ENCODE data around the gene GMIP.

Gene GMIP

DNA sequence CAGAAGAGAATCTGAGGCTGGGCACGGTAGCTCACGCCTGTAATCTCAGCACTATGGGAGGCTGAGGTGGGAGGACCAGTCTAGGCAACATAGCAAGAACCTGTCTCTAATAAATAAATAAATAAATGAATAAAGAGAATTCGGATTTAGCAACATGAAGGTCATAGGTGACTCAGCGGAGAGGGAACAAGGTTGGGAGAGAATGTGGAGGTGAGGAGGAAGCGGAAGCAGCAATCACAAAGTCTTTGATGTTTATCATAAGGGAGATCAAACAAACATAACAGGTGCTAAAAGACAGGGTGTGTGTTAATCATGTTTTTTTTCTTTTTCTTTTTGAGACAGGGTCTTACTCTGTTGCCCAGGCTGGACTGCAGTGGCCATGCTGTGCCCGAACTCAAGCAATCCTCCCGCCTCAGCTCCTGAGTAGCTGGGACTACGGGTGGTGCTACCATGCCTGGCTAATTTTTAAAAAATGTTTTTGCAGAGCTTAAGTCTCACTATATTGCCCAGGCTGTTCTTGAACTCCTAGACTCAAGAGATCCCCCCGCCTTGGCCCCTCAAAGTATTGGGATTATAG, 41.2 kb downstream of the GMIP start:
- DNase-seq = no peak

DNA sequence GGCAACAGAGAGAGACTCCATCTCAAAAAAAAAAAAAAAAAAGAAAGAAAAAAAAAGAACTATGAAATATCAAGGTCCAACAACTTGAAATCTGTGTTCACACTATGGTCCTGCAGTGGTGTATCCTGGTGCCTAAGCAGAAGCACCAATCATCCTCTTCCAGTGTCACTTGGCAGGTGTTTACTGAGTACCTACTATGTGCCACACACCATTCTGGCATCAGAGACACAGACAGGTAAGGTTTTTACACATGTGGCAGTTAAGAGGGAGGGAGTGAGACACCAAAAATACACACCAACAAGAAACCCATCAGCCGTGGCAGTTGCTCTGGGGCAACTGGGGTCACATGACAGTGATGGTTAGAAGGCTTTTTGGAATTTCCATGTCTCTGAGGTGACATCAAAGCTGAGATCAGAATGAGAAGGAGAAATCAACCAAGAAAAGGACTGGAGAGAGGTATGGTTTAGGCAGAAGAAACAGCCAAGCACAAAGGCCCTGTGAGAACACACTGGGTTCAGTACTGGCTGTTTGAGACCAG, 42.6 kb downstream of the GMIP start:
- no peak for DNase-seq

DNA sequence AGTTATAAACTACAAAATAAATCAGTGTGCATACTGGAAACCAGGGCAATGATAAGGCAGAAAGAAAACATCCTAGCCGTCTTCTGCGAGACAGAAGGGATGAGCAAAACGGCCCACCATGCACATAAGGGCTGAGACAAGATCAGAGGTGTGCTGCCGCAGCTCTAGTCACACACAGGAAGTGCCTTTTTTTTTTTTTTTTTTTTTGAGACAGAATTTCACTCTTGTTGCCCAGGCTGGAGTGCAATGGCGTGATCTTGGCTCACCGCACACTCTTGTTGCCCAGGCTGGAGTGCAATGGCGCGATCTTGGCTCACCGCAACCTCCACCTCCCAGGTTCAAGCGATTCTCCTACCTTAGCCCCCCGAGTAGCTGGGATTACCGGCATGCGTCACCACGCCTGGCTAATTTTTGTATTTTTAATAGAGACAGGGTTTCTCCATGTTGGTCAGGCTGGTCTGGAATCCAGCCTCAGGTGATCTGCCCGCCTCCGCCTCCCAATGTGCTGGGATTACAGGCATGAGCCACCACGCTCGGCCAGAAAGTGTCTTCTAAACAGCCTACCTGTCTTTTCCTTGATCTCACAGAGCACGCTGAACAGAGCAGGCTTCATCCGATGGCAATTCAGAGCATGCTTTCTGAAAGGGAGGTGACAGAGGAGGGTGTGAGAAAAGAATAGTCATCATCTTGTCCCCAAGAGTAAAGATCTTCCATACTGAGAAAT, 44.6 kb downstream of the GMIP start:
- peak; percentile 86 for DNase-seq

DNA sequence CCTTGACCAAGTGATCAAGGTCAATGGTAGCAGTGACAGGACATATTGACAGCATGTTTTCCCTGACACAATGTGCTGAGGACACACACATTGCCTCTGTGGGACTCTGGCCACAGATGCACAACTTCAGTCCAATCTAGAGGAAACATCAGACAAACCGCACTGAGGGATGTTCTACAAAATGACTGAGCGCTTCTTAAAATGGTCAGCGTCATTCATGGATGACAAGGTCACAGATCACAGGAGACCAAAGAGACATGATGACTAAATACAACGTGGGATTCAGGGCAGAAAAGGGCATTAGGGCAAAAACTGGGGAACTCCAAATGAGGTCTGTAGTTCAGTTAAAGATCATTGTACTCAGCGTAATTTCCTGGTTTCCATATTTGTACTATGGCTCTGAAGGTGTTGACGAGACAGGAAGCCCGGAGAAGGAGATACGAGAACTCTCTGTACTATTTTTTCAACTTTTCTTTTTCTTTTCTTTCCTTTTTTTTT, 45.6 kb downstream of the GMIP start:
- DNase-seq = no peak

DNA sequence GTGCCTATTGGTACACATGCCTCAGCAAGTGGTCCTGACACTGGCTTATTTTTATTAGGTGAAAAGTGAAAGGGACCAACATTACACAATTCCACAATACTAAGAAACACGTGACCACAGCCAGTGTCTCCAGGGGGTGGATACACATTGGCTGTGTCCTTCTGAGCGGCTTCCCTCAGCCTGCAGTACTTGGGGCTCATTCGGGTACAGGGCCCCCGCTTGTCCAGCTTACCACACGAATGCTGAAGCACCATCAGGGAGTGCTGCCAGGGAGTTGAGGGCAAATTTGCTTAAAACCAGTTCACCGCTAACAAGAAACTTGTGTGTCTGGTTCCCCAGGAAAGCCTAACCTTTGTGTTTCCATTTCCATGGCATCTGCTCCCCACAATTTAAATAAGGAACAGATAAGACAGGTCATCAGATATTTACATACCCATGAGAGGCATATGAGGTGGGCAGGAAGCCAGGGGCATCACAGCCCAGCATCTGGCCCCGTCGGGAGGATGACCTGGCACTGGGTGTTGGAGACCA, 48.2 kb downstream of the GMIP start:
- no peak for DNase-seq

DNA sequence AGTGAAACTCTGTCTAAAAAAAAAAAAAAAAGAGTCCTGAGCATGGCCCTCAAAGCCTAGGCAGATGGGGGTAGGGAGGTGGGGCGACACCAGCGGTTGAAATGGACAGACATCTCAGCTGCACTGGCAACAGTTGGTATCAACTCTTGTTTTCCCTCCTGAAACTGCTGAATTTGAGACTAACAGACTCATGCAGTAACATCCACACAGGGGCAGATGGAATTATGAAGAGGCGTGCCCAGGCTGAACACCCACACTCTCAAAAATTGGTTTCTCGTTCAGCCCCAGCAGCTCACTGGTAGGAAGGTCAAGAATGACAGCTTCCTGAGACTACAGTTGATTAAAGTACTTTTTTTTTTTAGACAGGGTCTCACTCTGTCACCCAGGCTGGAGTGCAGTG, 49.1 kb downstream of the GMIP start:
- DNase-seq = no peak

DNA sequence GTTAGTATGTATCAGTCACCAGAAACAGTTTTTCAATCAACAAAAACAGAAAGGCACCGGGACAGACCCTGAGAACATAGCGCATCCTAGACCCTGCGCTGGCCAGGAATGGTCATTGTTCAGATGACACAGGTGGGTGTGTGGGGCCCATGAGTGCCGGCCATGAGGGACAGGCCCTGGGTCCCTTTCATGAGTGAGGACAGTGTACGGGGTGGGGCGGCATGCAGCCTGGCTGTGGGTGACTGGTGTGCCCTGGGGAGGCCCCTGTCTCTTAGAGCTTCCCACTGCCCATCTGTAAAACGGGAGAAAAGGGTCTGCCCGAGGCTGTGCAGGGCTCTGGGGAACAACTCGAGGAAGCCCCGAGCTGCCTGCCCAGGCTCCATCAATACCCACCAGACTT, 50.8 kb downstream of the GMIP start:
- DNase-seq = no peak

DNA sequence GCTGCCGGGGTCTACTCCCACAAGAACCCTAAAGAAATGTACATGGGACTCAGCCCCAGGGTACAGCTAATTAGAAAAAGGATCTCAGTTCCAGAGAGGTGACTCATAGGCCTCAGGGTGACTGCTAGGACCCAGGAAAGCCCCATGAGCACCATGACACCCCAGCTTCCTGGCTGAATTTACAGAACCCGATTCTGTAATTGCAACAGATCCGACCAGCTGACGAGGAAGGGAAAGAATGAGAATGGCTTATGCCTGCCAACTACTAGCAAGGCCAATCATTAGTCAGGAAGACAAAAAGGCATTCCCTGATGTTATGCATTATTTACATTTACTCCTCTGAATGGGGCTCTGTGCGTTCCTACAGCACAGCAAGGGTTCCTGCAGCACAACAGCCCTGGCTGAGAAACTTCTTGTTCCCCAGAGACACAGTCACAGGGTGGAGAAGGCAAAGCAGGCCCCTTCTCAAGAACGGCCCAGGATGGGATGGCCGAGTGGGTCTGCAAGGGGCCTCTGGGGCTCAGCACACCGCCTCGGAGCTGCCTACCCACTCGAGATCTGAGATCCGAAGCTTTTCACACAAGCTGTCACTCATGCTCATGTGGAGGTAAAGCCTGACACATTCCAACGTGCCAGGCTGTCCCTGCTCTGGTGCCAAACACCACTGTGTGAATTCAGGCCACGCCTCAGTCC, 52.2 kb downstream of the GMIP start:
- DNase-seq = peak; percentile 75

DNA sequence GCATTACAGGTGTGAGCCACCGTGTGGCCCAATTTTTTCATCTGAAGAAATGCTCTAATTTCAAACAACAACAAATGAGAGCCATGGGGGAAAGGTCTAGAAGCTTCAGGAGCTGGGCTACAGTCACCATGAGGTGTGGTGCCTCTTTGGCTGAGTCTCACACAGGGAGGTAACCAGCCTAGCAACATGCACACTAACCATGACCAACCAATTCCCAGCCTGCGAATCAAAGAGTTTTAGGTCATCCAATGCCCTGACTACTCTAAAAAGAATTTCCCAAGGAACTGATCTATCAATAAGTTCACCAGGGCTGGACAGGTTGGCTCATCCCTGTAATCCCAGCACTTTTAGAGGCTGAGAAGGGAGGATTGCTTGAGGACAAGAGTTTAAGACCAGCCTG, 54.9 kb downstream of the GMIP start:
- DNase-seq = no peak

DNA sequence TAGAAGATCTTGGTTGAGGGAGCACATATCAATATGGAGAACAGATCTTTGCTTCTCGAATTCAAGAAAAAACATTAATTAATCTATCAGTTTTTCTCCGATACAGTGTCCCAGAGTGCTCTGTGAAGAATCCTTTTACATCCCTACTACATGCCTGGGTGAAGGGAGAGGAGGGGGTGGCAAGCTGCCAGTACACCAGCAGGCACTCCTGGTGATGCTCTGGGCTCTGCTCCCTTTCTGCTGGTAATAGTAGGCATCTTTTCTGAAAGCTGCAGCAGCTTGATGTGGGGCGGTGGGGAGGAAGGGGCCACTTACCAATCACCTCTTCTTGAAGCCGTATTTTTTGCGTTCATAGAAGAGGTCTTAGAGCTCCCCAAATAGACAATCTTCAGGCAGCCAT, 55.7 kb downstream of the GMIP start:
- no peak for DNase-seq

DNA sequence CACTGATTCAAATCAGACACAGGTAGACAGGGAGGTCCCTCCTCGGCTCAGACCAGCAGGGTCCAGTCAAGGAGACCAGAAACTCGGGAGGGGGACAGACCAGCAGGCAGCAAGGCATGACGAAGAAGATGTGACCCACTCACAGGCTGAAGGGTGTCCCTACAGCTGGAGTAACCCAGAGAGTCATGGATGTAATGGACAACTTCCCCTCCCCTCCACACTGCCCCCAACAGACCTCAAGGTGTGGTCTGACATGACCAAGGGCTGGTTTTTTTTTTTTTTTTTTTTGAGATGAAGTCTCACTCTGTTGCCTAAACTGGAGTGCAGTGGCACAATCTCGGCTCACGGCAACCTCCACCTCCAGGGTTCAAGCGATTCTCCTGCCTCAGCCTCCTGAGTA, 59.1 kb downstream of the GMIP start:
- no peak for DNase-seq

DNA sequence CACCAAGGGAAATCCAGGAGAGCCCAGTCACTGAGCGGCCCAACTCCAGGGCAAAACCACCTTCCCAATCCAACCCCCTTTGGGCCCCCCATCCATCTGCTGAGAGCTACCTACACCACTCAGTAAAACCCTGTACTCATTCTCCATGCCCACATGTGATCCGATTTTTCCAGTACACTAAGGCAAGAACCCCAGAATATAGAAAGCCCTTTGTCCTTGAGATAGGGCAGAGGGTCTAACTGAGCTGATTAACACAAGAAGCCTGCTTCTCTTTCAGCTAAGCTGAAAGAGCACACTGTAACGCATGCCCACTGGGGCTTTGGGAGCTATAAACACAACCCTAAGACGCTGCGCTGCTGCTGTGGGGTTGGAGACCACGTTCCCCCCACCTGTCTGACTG, 61.0 kb downstream of the GMIP start:
- no peak for DNase-seq

DNA sequence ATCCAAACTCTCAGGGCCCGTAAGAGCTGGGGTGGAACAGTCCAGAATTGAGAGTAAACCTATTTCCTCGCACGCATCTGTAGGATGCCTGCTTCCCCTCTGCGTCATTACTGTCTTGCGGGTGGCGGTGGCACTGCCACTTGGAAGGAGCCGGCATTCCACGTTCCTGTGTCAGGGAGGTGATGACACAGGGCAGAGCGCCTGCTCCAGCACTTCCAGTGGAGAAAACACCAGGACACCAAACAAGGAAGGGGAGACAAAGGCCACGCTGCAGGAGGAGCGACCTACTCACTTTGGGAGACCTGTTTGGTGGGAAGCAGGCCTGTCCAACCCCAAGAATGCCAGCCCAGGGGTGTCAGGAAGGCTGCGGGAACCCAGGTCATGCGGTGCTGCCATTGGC, 62.1 kb downstream of the GMIP start:
- no peak for DNase-seq

DNA sequence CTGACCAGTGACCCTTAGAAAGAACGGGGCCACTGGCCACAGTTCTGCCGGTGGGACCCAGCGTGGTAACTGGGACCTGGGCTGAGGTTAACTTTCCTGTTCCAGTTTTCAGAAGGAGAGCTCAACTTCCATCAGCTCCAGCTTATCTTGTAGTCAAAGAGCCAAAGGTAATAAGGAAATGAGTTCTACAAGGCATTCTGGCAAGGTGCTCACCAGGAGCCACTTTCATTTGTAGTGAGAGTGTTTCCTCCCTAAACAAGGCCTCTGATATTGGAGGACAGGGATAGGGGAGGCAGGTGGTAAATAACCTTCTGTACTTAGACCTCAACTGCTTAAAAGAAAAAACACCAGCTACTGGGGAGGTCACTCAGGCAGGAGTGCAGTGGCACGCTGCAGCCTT, 63.0 kb downstream of the GMIP start:
- no peak for DNase-seq

DNA sequence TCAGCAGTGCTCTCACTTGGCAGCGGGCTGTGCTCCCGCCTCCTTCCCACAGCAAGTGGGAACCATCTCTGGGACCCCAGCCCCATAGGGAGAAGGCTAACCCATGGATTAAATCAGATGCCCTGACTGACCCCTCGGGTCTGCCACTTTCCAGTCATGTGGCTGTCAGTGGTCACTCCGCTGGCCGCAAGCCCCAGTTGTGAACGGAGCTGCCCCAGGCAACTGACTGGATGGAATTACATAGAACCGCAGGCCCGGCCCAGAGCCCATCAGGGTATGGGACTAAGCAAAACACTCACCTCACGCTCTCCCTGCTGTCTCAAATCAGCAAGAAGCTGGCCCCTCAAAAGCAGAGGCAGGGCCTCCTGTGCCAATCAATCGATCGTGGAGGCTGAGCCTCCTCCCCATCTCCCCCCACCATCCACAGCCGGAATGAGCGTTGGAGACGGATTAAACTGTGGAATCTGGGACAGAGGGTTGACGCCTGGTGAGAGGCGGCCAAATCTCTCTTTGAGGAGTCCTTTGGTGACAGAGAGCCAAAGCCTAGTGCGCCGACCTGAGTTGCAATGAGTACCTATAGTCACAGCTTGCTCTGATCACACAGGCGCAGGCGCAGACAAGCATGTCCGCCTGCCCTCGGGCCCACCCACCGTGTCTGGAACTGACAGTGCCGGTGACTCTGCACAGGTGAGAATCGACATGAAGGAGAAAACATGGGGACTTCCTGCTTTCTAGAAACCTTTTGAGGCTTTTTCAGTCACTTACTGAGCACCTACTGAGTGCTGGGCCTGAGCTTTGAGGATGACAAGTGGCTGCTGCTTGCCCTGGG, 63.7 kb downstream of the GMIP start:
- no peak for DNase-seq
